HCT116 (cell line): ENCODE data around the gene IL18RAP. TPM values are rescaled to one million over a fixed set of nuclear protein-coding genes. Genes with fewer than 3 reads are reported as not detected.

Source experiments
- ATAC-seq: fragments of 200-7000 bp; cut with Tn5 transposase; 2 replicates; pipeline ENCODE4 v1.9.1; 2020; ENCODE audit warnings: mild to moderate bottlenecking, moderate library complexity
- BruUV-seq: library from RNA; stranded (reverse); fragments of 400-500 nt; replicated peaks from 2 replicates; lab custom pipeline; 2021; lab: Mats Ljungman, UMichigan
- CTCF ChIA-PET: fragments of 300-600 bp; sonication (Branson Sonifier 250); formaldehyde crosslinking; loops from one replicate; lab custom pipeline; 2021; ENCODE audit warnings: antibody characterized with exemption; lab: Charles Lee
- POLR2A ChIA-PET: fragments of 300-600, 350-600 bp; sonication (Branson Sonifier 250); formaldehyde crosslinking; loops from one replicate; lab custom pipeline; 2021; ENCODE audit warnings: antibody characterized with exemption; lab: Charles Lee
- RAD21 ChIA-PET, 2 experiments: fragments of 300-600 bp; sonication (Branson Sonifier 250); formaldehyde crosslinking; loops; one replicate each; lab custom pipeline; 2023; ENCODE audit warnings: low total read pairs in 2 of 2; ENCODE audit not compliant: uncharacterized antibody in 2 of 2, unreplicated experiment in 2 of 2, low non-redundant PET in 1 of 2; lab: Charles Lee
- DNase-seq: peaks from one replicate; pipeline ENCODE4 v3.0.0-alpha.2; 2010; ENCODE audit warnings: low read depth, low spot score
- H2AFZ ChIP-seq: fragments of 200-600 bp; shearing (Covaris generic), sonication (generic); 2 replicates; pipeline ENCODE4 v1.6.1; 2017; ENCODE audit warnings: low read depth, mixed run types, mixed read lengths, antibody characterized with exemption, low read length; ENCODE audit not compliant: poor library complexity, severe bottlenecking
- H3K27ac ChIP-seq: 2 replicates; pipeline ENCODE4 v1.5.1; 2012; ENCODE audit warnings: low read depth, low read length
- H3K27me3 ChIP-seq: fragments of 200-600 bp; sonication (generic); 2 replicates; pipeline ENCODE4 v1.6.1; 2016; ENCODE audit warnings: mixed run types, low read length, mixed read lengths; ENCODE audit not compliant: insufficient read depth
- H3K36me3 ChIP-seq, 2 experiments: fragments of 200-500 bp in 1 of 2; fragments of 200-600 bp in 1 of 2; sonication (Bioruptor generic) in 1 of 2; sonication (generic) in 1 of 2; 2 replicates each; pipeline versions ENCODE4 v1.5.1 to v1.6.1; 2014 to 2016; ENCODE audit warnings: low read length in 2 of 2, inconsistent platforms in 1 of 2, mixed read lengths in 1 of 2, mixed run types in 1 of 2; ENCODE audit not compliant: insufficient read depth in 2 of 2, control insufficient read depth in 1 of 2
- H3K4me1 ChIP-seq, 2 experiments: fragments of 200-600 bp in 1 of 2; sonication (generic) in 1 of 2; 2 replicates each; pipeline versions ENCODE4 v1.5.1 to v1.6.1; 2012 to 2017; ENCODE audit warnings: low read length in 2 of 2, inconsistent platforms in 1 of 2, mild to moderate bottlenecking in 1 of 2, mixed read lengths in 1 of 2, mixed run types in 1 of 2, moderate library complexity in 1 of 2; ENCODE audit not compliant: insufficient read depth in 2 of 2, control insufficient read depth in 1 of 2
- H3K4me2 ChIP-seq: fragments of 200-600 bp; sonication (generic); 2 replicates; pipeline ENCODE4 v1.6.1; 2017; ENCODE audit warnings: mixed run types, low read length, mixed read lengths
- H3K4me3 ChIP-seq, 2 experiments: fragments of 200-600 bp in 1 of 2; sonication (generic) in 1 of 2; replicated peaks in 1 of 2; 2 replicates each; pipeline ENCODE4 v1.5.1; 2011 to 2016; ENCODE audit warnings: low read length in 2 of 2, control low read depth in 1 of 2, low read depth in 1 of 2, mild to moderate bottlenecking in 1 of 2, mixed read lengths in 1 of 2, mixed run types in 1 of 2
- H3K79me2 ChIP-seq: fragments of 200-600 bp; sonication (generic); 2 replicates; pipeline ENCODE4 v1.6.1; 2017; ENCODE audit warnings: mild to moderate bottlenecking, mixed run types, low read length, moderate library complexity, mixed read lengths; ENCODE audit not compliant: insufficient read depth
- H3K9ac ChIP-seq: fragments of 200-600 bp; sonication (generic); 2 replicates; pipeline ENCODE4 v1.6.1; 2016; ENCODE audit warnings: low read length, mixed read lengths
- H3K9me2 ChIP-seq: fragments of 200-600 bp; sonication (generic), shearing (Covaris generic); 2 replicates; pipeline ENCODE4 v1.6.1; 2017; ENCODE audit warnings: mixed run types, mild to moderate bottlenecking, moderate library complexity; ENCODE audit not compliant: insufficient read depth
- H3K9me3 ChIP-seq, 2 experiments: fragments of 200-500 bp in 1 of 2; fragments of 200-600 bp in 1 of 2; sonication (Bioruptor generic) in 1 of 2; sonication (generic) in 1 of 2; 2 replicates each; pipeline ENCODE4 v1.6.1; 2014 to 2017; ENCODE audit warnings: low read length in 2 of 2, mixed read lengths in 2 of 2, inconsistent platforms in 1 of 2, low read depth in 1 of 2, mild to moderate bottlenecking in 1 of 2, mixed run types in 1 of 2, moderate library complexity in 1 of 2; ENCODE audit not compliant: control insufficient read depth in 1 of 2, insufficient read depth in 1 of 2
- H4K20me1 ChIP-seq: fragments of 200-600 bp; sonication (generic), shearing (Covaris generic); 2 replicates; pipeline ENCODE4 v1.6.1; 2017; ENCODE audit warnings: mixed run types, mild to moderate bottlenecking, moderate library complexity; ENCODE audit not compliant: insufficient read depth
- CBX3 ChIP-seq: IDR thresholded peaks from 2 replicates; pipeline ENCODE4 v1.6.1; 2012; ENCODE audit warnings: low read depth
- CTCF ChIP-seq, 3 experiments: fragments of 200-600 bp in 1 of 3; sonication (generic) in 1 of 3; IDR thresholded peaks in 2 of 3; conservative IDR thresholded peaks in 1 of 3; 2 replicates each; pipeline ENCODE4 v1.5.1; 2012 to 2017; ENCODE audit warnings: low read depth in 2 of 3, low read length in 2 of 3, antibody characterized with exemption in 1 of 3, borderline replicate concordance in 1 of 3, control low read depth in 1 of 3, mild to moderate bottlenecking in 1 of 3, mixed read lengths in 1 of 3, mixed run types in 1 of 3, moderate library complexity in 1 of 3; ENCODE audit not compliant: insufficient read depth in 1 of 3
- EGR1 ChIP-seq: IDR thresholded peaks from 2 replicates; pipeline ENCODE4 v1.6.1; 2012; ENCODE audit warnings: low read depth
- ELF1 ChIP-seq: IDR thresholded peaks from 2 replicates; pipeline ENCODE4 v1.6.1; 2012; ENCODE audit warnings: low read depth, borderline replicate concordance
- EZH2 ChIP-seq: fragments of 200-600 bp; sonication (generic); IDR thresholded peaks from 2 replicates; pipeline ENCODE4 v1.6.1; 2017; ENCODE audit warnings: antibody characterized with exemption, mixed run types
- EZH2phosphoT487 ChIP-seq: fragments of 200-600 bp; IDR thresholded peaks from 2 replicates; pipeline ENCODE4 v1.6.1; 2018; ENCODE audit warnings: antibody characterized with exemption, borderline replicate concordance
- JUND ChIP-seq: IDR thresholded peaks from 2 replicates; pipeline ENCODE4 v1.6.1; 2012
- POLR2AphosphoS5 ChIP-seq: IDR thresholded peaks from 2 replicates; pipeline ENCODE4 v1.6.1; 2011; ENCODE audit warnings: mild to moderate bottlenecking, low read depth, low read length, moderate library complexity
- RAD21 ChIP-seq: IDR thresholded peaks from 2 replicates; pipeline ENCODE4 v1.6.1; 2012; ENCODE audit warnings: low read depth, mild to moderate bottlenecking
- SIN3A ChIP-seq: IDR thresholded peaks from 2 replicates; pipeline ENCODE4 v1.6.1; 2012; ENCODE audit warnings: low read depth
- SP1 ChIP-seq: IDR thresholded peaks from 2 replicates; pipeline ENCODE4 v1.6.1; 2012; ENCODE audit warnings: low read depth
- SRF ChIP-seq: IDR thresholded peaks from 2 replicates; pipeline ENCODE4 v1.6.1; 2012; ENCODE audit warnings: low read depth
- TCF7L2 ChIP-seq: IDR thresholded peaks from 2 replicates; pipeline ENCODE4 v1.7.0; 2011; ENCODE audit warnings: borderline replicate concordance, inconsistent platforms; ENCODE audit not compliant: insufficient read depth, insufficient read length; ENCODE audit errors: extremely low read depth
- YY1 ChIP-seq: IDR thresholded peaks from 2 replicates; pipeline ENCODE4 v1.6.1; 2011; ENCODE audit warnings: low read length, low read depth, moderate library complexity, mild to moderate bottlenecking; ENCODE audit not compliant: insufficient replicate concordance; ENCODE audit errors: extremely low read depth
- ZBTB33 ChIP-seq: IDR thresholded peaks from 2 replicates; pipeline ENCODE4 v1.6.1; 2011; ENCODE audit warnings: mild to moderate bottlenecking, low read length, moderate library complexity; ENCODE audit not compliant: insufficient replicate concordance; ENCODE audit errors: extremely low read depth
- ZNF274 ChIP-seq: fragments of 200-500 bp; sonication (Bioruptor generic); IDR thresholded peaks from 2 replicates; pipeline ENCODE4 v1.6.1; 2014; ENCODE audit warnings: mild to moderate bottlenecking, low read depth, low read length, inconsistent platforms
- intact Hi-C: fragments of 100-400 bp; cut with micrococcal nuclease; formaldehyde crosslinking; loops from 2 replicates; pipeline ENCODE4 v1.10.0; 2022
- total RNA-seq: library from RNA; stranded (reverse); gene quantifications from one replicate; pipeline ENCODE4 v1.2.1, GENCODE V29; 2021; ENCODE audit not compliant: unreplicated experiment

IL18RAP gene
- total RNA-seq, 1 experiment from 2014 or later, result not detected

GRCh38 chr2:102481931-102482330, 59.0 kb downstream of the IL18RAP start (continued):
- no peak for TF ChIP-seq ZBTB33
- TF ChIP-seq EGR1, result no peak
- no peak for TF ChIP-seq RAD21
- TF ChIP-seq JUND, result no peak
- no peak for TF ChIP-seq SIN3A
- no peak for TF ChIP-seq SRF
- TF ChIP-seq ZNF274, result no peak
- no peak for TF ChIP-seq EZH2
- TF ChIP-seq ELF1, result no peak
- no peak for TF ChIP-seq YY1

- no peaks in the 10 kb centered on the region for H3K9me3 ChIP-seq
- H4K20me1 ChIP-seq, result no peaks in the 10 kb centered on the region
- H3K4me3 ChIP-seq, result no peak overlapping the region
- POLR2A ChIA-PET, result no interaction called here
- no peaks in the 10 kb centered on the region for H3K36me3 ChIP-seq
- BruUV-seq, result no TSS peak
- no peak overlapping the region for H3K27ac ChIP-seq
- CTCF ChIA-PET, result interaction anchor here (2.6 kb wide), 1 partner anchor 10 kb away, joined by 14 read pairs; the partner anchor contains the start of gene SLC9A4
- no peak for DNase-seq
- RAD21 ChIA-PET, result no interaction called here
- H3K27me3 ChIP-seq, result peaks cover 8% of the 10 kb centered on the region; the same call in 1 of the 2 replicates
- no peaks in the 10 kb centered on the region; a peak in 1 of 4 replicates for H3K4me1 ChIP-seq
- no peak overlapping the region for H2AFZ ChIP-seq
- H3K4me2 ChIP-seq, result no peak overlapping the region
- intact Hi-C loops, result no loop called here
- ATAC-seq, result no peak
- H3K79me2 ChIP-seq, result no peaks in the 10 kb centered on the region
- H3K9ac ChIP-seq, result no peak overlapping the region
- H3K9me2 ChIP-seq, result no peaks in the 10 kb centered on the region
- TF ChIP-seq CTCF (IDR thresholded peaks at IDR 0.05 in 2 of 3, conservative IDR thresholded peaks at IDR 0.05 in 1 of 3; ENCODE audit: borderline replicate concordance in 1 of 3, insufficient read depth in 1 of 3, low read depth in 2 of 3, low read length in 2 of 3), result no peak
- no peak for TF ChIP-seq EZH2phosphoT487
- TF ChIP-seq RAD21, result no peak
- no peak for TF ChIP-seq CBX3
- TF ChIP-seq POLR2AphosphoS5, result no peak
- TF ChIP-seq ZBTB33, result no peak
- TF ChIP-seq EZH2, result no peak
- TF ChIP-seq TCF7L2, result no peak
- TF ChIP-seq SIN3A, result no peak
- TF ChIP-seq SP1, result no peak
- TF ChIP-seq JUND, result no peak
- TF ChIP-seq ELF1, result no peak
Measured at GRCh38 chr2:102483086-102483485, 60.1 kb downstream of the IL18RAP start.
